Astrocyte of the spinal cord (primary cell): ENCODE measurements around the gene PID1.

ENCODE experiments used
- DNase-seq: peaks from one replicate; pipeline ENCODE4 v3.0.0; 2011; ENCODE audit warnings: low read depth, low spot score
- H3K4me3 ChIP-seq: 2 replicates; pipeline ENCODE4 v1.5.1; 2011; ENCODE audit warnings: low read depth, mild to moderate bottlenecking, low read length, moderate library complexity
- in situ Hi-C: cut with HindIII; loops from 2 replicates; pipeline ENCODE4 v1.10.0; 2017; ENCODE audit warnings: low sequenced_read_pairs
- TF ChIP-seq, protein P1 (sequence below): IDR thresholded peaks from 2 replicates; pipeline ENCODE4 v1.5.1; 2012; ENCODE audit warnings: low read depth, mild to moderate bottlenecking, low read length, inconsistent platforms

Gene PID1

DNA sequence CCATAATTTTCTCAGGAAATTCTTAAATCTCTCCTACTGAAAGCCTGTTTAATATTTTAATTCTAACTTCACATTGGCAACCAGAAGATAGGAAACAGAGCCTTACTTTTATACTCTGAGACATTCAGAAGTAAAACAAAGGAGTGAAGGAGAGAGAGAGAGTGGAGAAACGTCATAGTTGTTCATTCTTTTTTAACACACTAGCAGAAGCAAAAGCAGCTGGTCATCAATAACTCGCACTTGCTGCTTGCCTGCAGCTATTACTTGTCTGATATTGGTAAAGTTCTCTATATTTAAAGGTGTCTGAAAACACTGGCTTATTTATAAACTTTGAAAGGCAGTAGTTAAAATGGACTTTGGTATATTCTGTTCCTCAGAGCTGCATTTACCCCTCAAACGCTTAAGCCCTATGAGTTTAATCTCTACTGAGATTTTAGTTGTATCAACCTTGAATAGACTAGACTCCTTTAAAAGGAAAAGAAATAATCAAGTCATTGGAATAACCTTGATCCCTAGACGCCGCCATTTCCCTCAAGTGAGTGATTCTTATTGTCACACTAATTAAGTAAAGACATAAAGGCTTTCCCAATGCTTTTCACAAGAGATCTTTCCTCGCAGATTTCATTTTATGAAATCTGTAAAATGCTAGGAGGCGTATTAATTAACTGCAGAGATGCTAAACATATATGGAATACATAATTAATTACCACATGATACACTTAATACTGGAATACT lies 182.0 kb downstream of the PID1 start:
- in situ Hi-C loops, result no loop called here
- TF ChIP-seq, protein P1, sequence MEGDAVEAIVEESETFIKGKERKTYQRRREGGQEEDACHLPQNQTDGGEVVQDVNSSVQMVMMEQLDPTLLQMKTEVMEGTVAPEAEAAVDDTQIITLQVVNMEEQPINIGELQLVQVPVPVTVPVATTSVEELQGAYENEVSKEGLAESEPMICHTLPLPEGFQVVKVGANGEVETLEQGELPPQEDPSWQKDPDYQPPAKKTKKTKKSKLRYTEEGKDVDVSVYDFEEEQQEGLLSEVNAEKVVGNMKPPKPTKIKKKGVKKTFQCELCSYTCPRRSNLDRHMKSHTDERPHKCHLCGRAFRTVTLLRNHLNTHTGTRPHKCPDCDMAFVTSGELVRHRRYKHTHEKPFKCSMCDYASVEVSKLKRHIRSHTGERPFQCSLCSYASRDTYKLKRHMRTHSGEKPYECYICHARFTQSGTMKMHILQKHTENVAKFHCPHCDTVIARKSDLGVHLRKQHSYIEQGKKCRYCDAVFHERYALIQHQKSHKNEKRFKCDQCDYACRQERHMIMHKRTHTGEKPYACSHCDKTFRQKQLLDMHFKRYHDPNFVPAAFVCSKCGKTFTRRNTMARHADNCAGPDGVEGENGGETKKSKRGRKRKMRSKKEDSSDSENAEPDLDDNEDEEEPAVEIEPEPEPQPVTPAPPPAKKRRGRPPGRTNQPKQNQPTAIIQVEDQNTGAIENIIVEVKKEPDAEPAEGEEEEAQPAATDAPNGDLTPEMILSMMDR, result no peak
- no peak for DNase-seq
- H3K4me3 ChIP-seq, result no peak overlapping the region

DNA sequence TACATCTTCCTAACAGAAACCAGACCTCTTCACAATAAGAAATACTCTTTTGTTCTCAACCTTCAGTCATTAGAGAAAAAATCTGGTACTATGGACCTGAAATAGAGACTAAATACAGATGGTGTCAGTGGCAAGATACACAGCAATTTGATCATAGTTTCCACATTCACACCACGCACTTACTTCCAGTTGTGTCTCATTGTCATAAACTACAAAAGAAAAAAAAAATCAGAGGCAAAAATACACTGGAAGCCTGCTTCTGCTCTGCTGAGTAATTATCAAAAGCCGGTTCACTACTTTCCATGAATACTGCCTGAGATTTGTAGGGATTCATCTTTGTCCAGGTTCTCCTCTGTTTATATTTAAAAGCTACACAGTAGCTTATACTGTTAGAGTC lies 182.6 kb downstream of the PID1 start:
- H3K4me3 ChIP-seq, result no peak overlapping the region
- no peak for DNase-seq
- TF ChIP-seq, protein P1, result no peak
- in situ Hi-C loops, result no loop called here

DNA sequence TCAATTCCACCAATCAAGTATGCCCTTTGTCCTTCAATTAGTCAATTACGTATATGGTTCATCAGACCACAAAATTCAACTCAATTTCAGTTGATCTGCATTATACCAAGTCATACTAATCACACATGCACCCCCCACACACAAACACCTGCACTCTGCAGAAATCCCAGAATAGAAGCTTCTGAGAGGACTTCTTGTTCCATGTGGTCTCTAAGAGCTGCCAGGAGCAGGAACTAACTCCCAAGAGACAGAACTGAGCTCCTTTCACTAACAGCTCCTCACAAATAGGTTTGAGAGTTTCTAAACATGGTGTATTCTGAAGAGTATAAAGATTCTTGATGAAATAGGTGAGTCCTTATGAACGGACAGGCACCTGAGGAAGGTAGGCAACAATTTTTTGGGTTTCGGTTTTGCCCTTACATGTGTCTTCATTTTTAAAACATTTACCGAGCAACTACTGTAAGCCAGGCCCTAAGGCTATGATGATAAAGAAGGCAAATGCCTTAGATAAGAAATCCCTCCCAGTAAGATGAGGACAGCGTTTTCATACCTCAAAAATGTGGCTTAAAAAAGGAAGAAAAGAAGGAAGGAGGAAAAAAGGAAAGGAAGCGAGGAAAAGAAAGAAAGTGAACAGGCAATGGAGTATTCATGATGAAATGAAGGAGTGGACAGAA lies 183.1 kb downstream of the PID1 start:
- in situ Hi-C loops, result no loop called here
- no peak for DNase-seq
- H3K4me3 ChIP-seq, result no peak overlapping the region
- TF ChIP-seq, protein P1, result no peak

DNA sequence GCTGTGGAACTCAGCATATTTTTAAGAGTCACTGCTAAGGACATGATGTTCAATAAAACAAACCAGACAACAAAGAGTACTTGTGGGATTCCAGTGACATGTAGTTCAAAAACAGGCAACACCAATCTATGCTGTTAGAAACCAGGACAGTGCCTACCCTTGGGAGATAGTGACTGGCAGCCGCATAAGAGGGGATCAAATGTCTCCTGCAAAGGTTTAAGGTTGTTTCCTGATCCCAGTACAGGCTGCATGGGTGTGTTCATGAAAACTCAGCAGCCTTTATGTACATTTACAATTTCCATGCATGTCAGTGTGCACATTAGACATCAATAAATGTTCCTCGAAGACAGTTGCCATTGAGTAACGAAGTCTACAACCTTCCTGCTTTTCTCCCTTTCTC lies 183.8 kb downstream of the PID1 start:
- TF ChIP-seq, protein P1, result no peak

DNA sequence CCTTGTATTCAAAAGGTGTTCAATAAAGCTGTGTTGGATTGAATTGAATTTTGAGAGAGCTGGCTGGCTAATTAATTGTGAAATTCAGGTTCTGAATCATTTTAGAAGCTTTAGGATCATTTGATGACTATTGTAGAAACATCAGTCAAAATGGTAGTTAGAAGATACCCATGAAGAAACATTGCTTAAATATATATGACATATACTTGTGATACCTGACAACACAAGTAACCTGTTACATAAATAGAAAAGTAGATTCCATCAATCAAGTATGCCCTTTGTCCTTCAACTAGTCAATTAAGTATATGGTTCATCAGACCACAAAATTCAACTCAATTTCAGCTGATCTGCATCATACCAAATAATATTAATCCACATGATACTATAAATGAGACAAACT lies 185.6 kb downstream of the PID1 start:
- no peak for DNase-seq
- H3K4me3 ChIP-seq, result no peak overlapping the region
- TF ChIP-seq, protein P1, result no peak
- in situ Hi-C loops, result no loop called here

More for the DNA sequence above, 183.8 kb downstream of the PID1 start:
- in situ Hi-C loops, result no loop called here
- H3K4me3 ChIP-seq, result no peak overlapping the region
- DNase-seq, result no peak

DNA sequence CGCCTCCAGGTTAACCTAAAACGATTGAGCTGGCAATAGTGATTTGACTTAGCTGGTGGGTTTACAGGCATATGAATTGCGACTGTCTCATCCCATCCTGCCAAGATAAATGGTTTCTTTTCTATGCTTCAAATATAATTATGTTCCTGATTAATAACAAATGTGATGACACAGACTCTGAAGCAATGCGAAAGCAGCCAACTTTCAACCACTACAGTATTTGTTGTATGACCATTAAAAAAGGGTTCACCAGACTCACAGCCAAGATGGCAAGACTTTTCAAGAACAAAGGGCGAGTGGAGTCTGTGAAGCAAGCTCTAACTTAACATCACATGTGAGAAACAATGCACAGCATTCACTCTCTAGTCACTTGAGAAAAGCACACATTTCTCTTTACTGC lies 186.6 kb downstream of the PID1 start:
- peak; percentile 35 for DNase-seq
- TF ChIP-seq, protein P1, result no peak
- no peak overlapping the region for H3K4me3 ChIP-seq

More for the DNA sequence above, 186.6 kb downstream of the PID1 start:
- in situ Hi-C loops, result no loop called here
